Peyer's patch (tissue), 4 donors: ENCODE measurements around the gene PPAT.

ENCODE experiments used
- CTCF ChIP-seq, 6 experiments: fragments of 450-650 bp in 4 of 6; fragments of 200-600 bp in 2 of 6; sonication (generic) in 1 of 6; IDR thresholded peaks; one replicate each; pipeline ENCODE4 v1.5.1; 2017 to 2019; ENCODE audit warnings: antibody characterized with exemption in 6 of 6, mild to moderate bottlenecking in 3 of 6, moderate library complexity in 1 of 6
- POLR2A ChIP-seq, 2 donors: fragments of 450-650 bp; IDR thresholded peaks; one replicate each; pipeline ENCODE4 v1.5.1; 2017; ENCODE audit warnings: antibody characterized with exemption in 2 of 2, mild to moderate bottlenecking in 2 of 2, moderate library complexity in 2 of 2

GRCh38 chr4:56435140-56435926 is at the start of gene PPAT:
- TF ChIP-seq CTCF (IDR thresholded peaks at IDR 0.05) (peak in 5 of 6 experiments; percentile 24 to 61 (median 54)), POLR2A (IDR thresholded peaks at IDR 0.05) (peak in 1 of 2 donors; percentile 64)
